Naive B cell (primary cell): ENCODE measurements around the gene AMBRA1. TPM values are rescaled to one million over a fixed set of nuclear protein-coding genes. Genes with fewer than 3 reads are reported as not detected.

Experiments
- ATAC-seq, 2 donors: fragments of 150-1000 bp; cut with Tn5 transposase; 2 replicates each; pipeline ENCODE4 v1.10.0; 2021; ENCODE audit warnings: low read depth in 2 of 2, mild to moderate bottlenecking in 2 of 2, moderate library complexity in 2 of 2
- DNase-seq: peaks from one replicate; pipeline ENCODE4 v3.0.0; 2022
- H3K27ac Mint-ChIP-seq, 6 donors: one replicate each; pipeline ENCODE4 v1.8.0; 2020 to 2022; ENCODE audit warnings: mild to moderate bottlenecking in 6 of 6, mixed read lengths in 6 of 6, moderate library complexity in 5 of 6, inconsistent platforms in 2 of 6
- H3K27me3 Mint-ChIP-seq, 3 donors: one replicate each; pipeline ENCODE4 v1.8.0; 2021 to 2022; ENCODE audit warnings: mixed read lengths in 3 of 3, mild to moderate bottlenecking in 1 of 3
- H3K36me3 Mint-ChIP-seq, 2 donors: one replicate each; pipeline ENCODE4 v1.8.0; 2020 to 2022; ENCODE audit warnings: mixed read lengths in 2 of 2, inconsistent platforms in 1 of 2, mild to moderate bottlenecking in 1 of 2
- H3K4me1 Mint-ChIP-seq, 3 donors: one replicate each; pipeline ENCODE4 v1.8.0; 2020 to 2022; ENCODE audit warnings: mixed read lengths in 3 of 3, inconsistent platforms in 1 of 3, mild to moderate bottlenecking in 1 of 3, moderate library complexity in 1 of 3
- H3K4me3 Mint-ChIP-seq, 8 donors: one replicate each; pipeline ENCODE4 v1.8.0; 2020 to 2022; ENCODE audit warnings: mild to moderate bottlenecking in 8 of 8, mixed read lengths in 8 of 8, moderate library complexity in 8 of 8, inconsistent platforms in 2 of 8
- H3K9me3 Mint-ChIP-seq, 7 donors: one replicate each; pipeline ENCODE4 v1.8.0; 2020 to 2022; ENCODE audit warnings: mixed read lengths in 7 of 7, mild to moderate bottlenecking in 5 of 7, inconsistent platforms in 2 of 7, moderate library complexity in 1 of 7
- polyA plus RNA-seq, 6 donors: library from polyadenylated mRNA; unstranded; fragments of 300-500 nt; fragmentation: Illumina TruSeq; gene quantifications; one replicate each; pipeline ENCODE4 v1.2.3, GENCODE V29; 2021; ENCODE audit warnings: low read depth in 6 of 6

The AMBRA1 gene
- polyA plus RNA-seq, result 10 to 100 TPM in 1 of 6 donors, 1 to 10 TPM in 5; 6.6 to 11.3 (median 7.8) TPM

GRCh38 chr11:46593550-46594373 lies at the start of gene AMBRA1:
AMBRA1 (minus strand) TSS chr11:46594023; CDS start chr11:46548380, 45,643 bp downstream.
- peak; percentile 76 for DNase-seq
- Mint-ChIP-seq H3K27me3 (no peaks in the 10 kb centered on the region), H3K4me3 (peak within 1 kb of the TSS; percentile 90 to 99 (median 98)), H3K4me1 (peaks cover 22 to 40% (median 36%) of the 10 kb centered on the region in 3 donors), H3K36me3 (no peaks in the 10 kb centered on the region), H3K27ac (peak within 1 kb of the TSS; percentile 89 to 97 (median 95)), H3K9me3 (no peaks in the 10 kb centered on the region)
- peak; percentile 89 to 92 for ATAC-seq

GRCh38 chr11:46643531-46643930 lies 49.7 kb upstream of the AMBRA1 start:
- Mint-ChIP-seq H3K9me3 (peaks cover 0 to 1% (median 0%) of the 10 kb centered on the region in 7 donors), H3K27ac (peak overlapping the region in 1 of 6 donors; percentile 18), H3K4me3 (no peak overlapping the region), H3K4me1 (peaks cover 0 to 5% (median 3%) of the 10 kb centered on the region in 3 donors), H3K36me3 (peaks cover 10 to 29% of the 10 kb centered on the region in 2 donors), H3K27me3 (no peaks in the 10 kb centered on the region)
- ATAC-seq (no peak), DNase-seq (no peak)

- Mint-ChIP-seq H3K27me3 (no peaks in the 10 kb centered on the region), H3K27ac (peak overlapping the region in 1 of 6 donors; percentile 11), H3K9me3 (peaks cover 0 to 1% (median 0%) of the 10 kb centered on the region in 7 donors), H3K4me3 (no peak overlapping the region), H3K4me1 (peaks cover 0 to 9% (median 3%) of the 10 kb centered on the region in 3 donors), H3K36me3 (peaks cover 15 to 32% of the 10 kb centered on the region in 2 donors)
- DNase-seq (no peak), ATAC-seq (no peak)
Measured at GRCh38 chr11:46642627-46643335, 49.0 kb upstream of the AMBRA1 start.

- H3K4me3 Mint-ChIP-seq, result peak overlapping the region in 1 of 8 donors; percentile 5
Measured at GRCh38 chr11:46641639-46642038, 47.8 kb upstream of the AMBRA1 start.

GRCh38 chr11:46640036-46640788 lies 46.4 kb upstream of the AMBRA1 start:
- H3K36me3 Mint-ChIP-seq, result peaks cover 15 to 32% of the 10 kb centered on the region in 2 donors
- ATAC-seq, result no peak

More at GRCh38 chr11:46641639-46642038, 47.8 kb upstream of the AMBRA1 start:
- Mint-ChIP-seq H3K9me3 (peaks cover 0 to 1% (median 0%) of the 10 kb centered on the region in 7 donors), H3K27ac (no peak overlapping the region), H3K27me3 (no peaks in the 10 kb centered on the region), H3K36me3 (peaks cover 15 to 32% of the 10 kb centered on the region in 2 donors), H3K4me1 (peaks cover 0 to 9% (median 3%) of the 10 kb centered on the region in 3 donors)
- no peak for ATAC-seq
- DNase-seq, result no peak

GRCh38 chr11:46639197-46639839 lies 45.5 kb upstream of the AMBRA1 start:
- Mint-ChIP-seq H3K27me3 (no peaks in the 10 kb centered on the region), H3K9me3 (peaks cover 0 to 1% (median 0%) of the 10 kb centered on the region in 7 donors), H3K36me3 (peaks cover 15 to 32% of the 10 kb centered on the region in 2 donors), H3K27ac (peak overlapping the region in 1 of 6 donors; percentile 28), H3K4me3 (no peak overlapping the region), H3K4me1 (peaks cover 0 to 9% (median 3%) of the 10 kb centered on the region in 3 donors)
- ATAC-seq (no peak), DNase-seq (no peak)

More at GRCh38 chr11:46640036-46640788, 46.4 kb upstream of the AMBRA1 start:
- Mint-ChIP-seq H3K9me3 (peaks cover 0 to 1% (median 0%) of the 10 kb centered on the region in 7 donors), H3K4me3 (no peak overlapping the region), H3K27ac (no peak overlapping the region), H3K4me1 (peaks cover 0 to 9% (median 3%) of the 10 kb centered on the region in 3 donors), H3K27me3 (no peaks in the 10 kb centered on the region)
- DNase-seq, result no peak

- H3K9me3 Mint-ChIP-seq, result peaks cover 0 to 1% (median 0%) of the 10 kb centered on the region in 7 donors
- H3K27me3 Mint-ChIP-seq, result no peaks in the 10 kb centered on the region
- ATAC-seq, result no peak
- H3K27ac Mint-ChIP-seq, result peak overlapping the region in 1 of 6 donors; percentile 59
- DNase-seq, result no peak
- H3K4me1 Mint-ChIP-seq, result peaks cover 0 to 6% (median 0%) of the 10 kb centered on the region in 3 donors
- no peak overlapping the region for H3K4me3 Mint-ChIP-seq
- H3K36me3 Mint-ChIP-seq, result peaks cover 15 to 23% of the 10 kb centered on the region in 2 donors
Measured at GRCh38 chr11:46637546-46637945, 43.7 kb upstream of the AMBRA1 start.

GRCh38 chr11:46635557-46636139 lies 41.8 kb upstream of the AMBRA1 start:
- Mint-ChIP-seq H3K27me3 (no peaks in the 10 kb centered on the region), H3K4me3 (no peak overlapping the region), H3K27ac (peak overlapping the region in 1 of 6 donors; percentile 62), H3K36me3 (peaks cover 15% of the 10 kb centered on the region in 2 donors), H3K4me1 (peaks cover 0 to 4% (median 0%) of the 10 kb centered on the region in 3 donors), H3K9me3 (peaks cover 0 to 1% (median 0%) of the 10 kb centered on the region in 7 donors)
- DNase-seq (no peak), ATAC-seq (no peak)

- Mint-ChIP-seq H3K27ac (no peak overlapping the region), H3K4me1 (peaks cover 0 to 7% (median 4%) of the 10 kb centered on the region in 3 donors), H3K9me3 (no peaks in the 10 kb centered on the region), H3K4me3 (no peak overlapping the region), H3K27me3 (no peaks in the 10 kb centered on the region), H3K36me3 (peaks cover 4 to 5% of the 10 kb centered on the region in 2 donors)
- DNase-seq (no peak), ATAC-seq (no peak)
Measured at GRCh38 chr11:46633291-46634217, 39.7 kb upstream of the AMBRA1 start.

GRCh38 chr11:46632502-46632901 lies 38.7 kb upstream of the AMBRA1 start:
- no peaks in the 10 kb centered on the region for H3K36me3 Mint-ChIP-seq
- H3K27me3 Mint-ChIP-seq, result no peaks in the 10 kb centered on the region
- peaks cover 0 to 9% (median 0%) of the 10 kb centered on the region in 3 donors for H3K4me1 Mint-ChIP-seq
- ATAC-seq, result no peak
- no peak overlapping the region for H3K27ac Mint-ChIP-seq
- no peaks in the 10 kb centered on the region for H3K9me3 Mint-ChIP-seq
- no peak overlapping the region for H3K4me3 Mint-ChIP-seq
- no peak for DNase-seq

GRCh38 chr11:46631676-46632075 lies 37.9 kb upstream of the AMBRA1 start:
- ATAC-seq, result no peak
- Mint-ChIP-seq H3K36me3 (no peaks in the 10 kb centered on the region), H3K4me1 (peaks cover 0 to 9% (median 0%) of the 10 kb centered on the region in 3 donors), H3K27me3 (no peaks in the 10 kb centered on the region), H3K4me3 (no peak overlapping the region), H3K9me3 (no peaks in the 10 kb centered on the region), H3K27ac (no peak overlapping the region)
- DNase-seq, result no peak
